GM21576 (cell line): ENCODE results near the gene ELP1.
"Not testable (repeated sequence)": the region's sequence is repeated elsewhere in the genome, so short reads cannot be mapped to it uniquely, and the experiment has no call there.

Experiments
- ATAC-seq: cut with Tn5 transposase; IDR thresholded peaks from one replicate; pipeline ENCODE4 v1.9.1; 2021; ENCODE audit warnings: mild to moderate bottlenecking, moderate library complexity; ENCODE audit not compliant: unreplicated experiment

ELP1 gene

DNA sequence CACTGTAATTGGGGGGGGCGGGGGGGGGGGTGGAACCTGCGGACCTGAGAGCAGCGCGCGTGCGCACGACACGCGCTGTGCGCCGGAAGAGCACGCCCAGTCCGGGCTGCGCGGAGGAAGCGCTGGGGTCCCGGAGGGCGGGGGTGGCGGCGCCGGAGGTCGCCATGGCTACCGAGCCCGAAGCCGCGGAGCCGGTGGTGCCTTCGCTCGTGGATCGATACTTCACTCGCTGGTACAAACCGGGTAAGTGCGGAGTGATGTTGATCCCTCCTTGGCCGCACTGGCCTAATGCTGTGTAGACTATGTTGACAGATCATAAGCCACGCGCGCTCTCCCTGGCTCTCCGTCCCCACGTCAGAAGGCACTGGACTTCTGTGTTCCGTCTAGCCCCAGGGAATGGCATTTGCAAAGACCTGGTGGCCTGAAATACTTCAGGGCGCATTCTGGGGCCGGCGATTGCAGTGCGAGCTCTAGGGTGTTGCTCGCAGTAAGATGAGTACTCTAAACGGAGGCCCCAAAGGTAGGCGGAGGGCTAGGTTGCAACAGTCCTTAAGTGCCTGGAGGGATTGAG is 484 bp upstream of the ELP1 start, which contains the start of gene ABITRAM:
Gene ABITRAM (plus strand): TSS at position 78 of the 571 bp plus-strand sequence. CDS start 87 bp downstream, at position 165.
- ATAC-seq, result peak; percentile 79

GRCh38 chr9:108933231-108933717 is 650 bp downstream of the ELP1 start:
- no peak for ATAC-seq

DNA sequence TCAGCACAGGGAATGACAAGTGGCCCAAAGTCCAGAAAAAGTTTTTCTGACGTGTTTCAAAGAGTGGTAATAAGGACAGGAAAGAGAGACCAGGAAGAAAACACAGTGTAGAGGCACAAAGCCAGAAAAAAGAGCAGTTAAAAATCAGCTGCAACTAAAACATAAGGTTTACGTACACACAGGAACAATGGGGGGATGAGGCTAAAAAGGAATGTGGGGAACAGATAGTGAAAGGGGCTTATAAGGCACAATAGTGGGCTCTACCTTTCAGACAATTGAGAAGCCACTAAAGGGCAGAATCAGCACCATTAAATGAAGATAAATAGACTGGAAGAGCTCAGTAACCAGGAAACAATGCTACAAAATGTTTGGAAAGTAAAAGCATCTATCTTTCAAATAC is 5.5 kb downstream of the ELP1 start:
- ATAC-seq, result no peak

DNA sequence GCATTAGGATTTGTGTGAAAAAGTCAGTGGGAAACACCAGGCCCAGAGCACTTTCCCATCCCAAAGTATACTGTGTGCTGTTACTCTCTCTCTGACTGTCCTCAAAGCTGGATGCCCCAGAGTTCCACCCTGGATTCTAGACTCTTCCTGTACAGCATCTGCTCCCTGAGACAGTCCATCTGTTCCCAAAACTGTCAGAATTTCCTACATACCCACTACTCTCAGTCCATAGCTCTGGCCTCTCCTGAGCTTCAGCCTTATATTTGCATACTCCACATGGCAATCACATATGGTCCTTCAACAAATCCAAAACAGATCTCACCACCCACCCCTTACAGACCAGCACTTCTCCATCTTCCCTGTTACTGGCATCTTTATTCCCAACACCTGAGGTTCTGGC is 9.5 kb downstream of the ELP1 start:
- no peak for ATAC-seq

DNA sequence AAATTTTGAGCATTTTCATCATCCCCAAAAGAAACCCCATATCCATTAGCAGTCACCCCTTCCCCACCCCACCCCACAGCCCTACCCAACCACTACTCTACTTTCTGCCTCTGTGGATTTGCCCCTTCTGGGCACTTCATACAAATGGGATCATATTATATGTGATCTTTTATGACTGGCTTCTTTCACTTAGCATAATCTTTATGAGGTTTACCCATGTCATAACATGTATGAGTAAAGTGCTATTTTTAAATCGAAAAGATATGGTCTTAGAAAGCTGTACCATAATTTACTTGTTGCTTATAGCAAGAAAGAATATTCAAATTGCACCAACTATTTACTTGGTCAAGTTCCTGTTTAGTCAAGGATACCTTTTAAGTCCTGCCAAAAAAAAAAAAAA is 12.7 kb downstream of the ELP1 start:
- ATAC-seq, result no peak

GRCh38 chr9:108920401-108920800 is 13.5 kb downstream of the ELP1 start:
- not testable (repeated sequence) for ATAC-seq

GRCh38 chr9:108919517-108919916 is 14.4 kb downstream of the ELP1 start:
- no peak for ATAC-seq

DNA sequence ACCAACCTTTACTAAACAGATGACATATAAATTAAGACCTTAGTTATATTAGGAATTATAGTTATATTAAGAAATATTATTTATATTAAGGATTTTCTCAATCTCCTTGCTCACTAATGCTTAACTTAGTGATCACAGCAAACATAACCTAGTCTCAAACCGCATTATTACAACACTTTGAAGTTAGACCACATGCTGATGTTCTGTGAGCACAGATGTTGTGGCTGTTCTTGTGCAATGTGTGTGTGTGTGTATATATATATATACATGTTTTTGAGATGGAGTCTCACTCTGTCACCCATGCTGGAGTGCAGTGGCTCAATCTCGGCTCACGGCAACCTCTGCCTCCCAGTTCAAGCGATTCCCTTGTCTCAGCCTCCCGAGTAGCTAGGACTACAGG is 20.5 kb downstream of the ELP1 start:
- ATAC-seq, result no peak

- no peak for ATAC-seq
Measured at GRCh38 chr9:108911820-108912219, 22.1 kb downstream of the ELP1 start.

GRCh38 chr9:108910914-108911313 is 23.0 kb downstream of the ELP1 start:
- no peak for ATAC-seq

DNA sequence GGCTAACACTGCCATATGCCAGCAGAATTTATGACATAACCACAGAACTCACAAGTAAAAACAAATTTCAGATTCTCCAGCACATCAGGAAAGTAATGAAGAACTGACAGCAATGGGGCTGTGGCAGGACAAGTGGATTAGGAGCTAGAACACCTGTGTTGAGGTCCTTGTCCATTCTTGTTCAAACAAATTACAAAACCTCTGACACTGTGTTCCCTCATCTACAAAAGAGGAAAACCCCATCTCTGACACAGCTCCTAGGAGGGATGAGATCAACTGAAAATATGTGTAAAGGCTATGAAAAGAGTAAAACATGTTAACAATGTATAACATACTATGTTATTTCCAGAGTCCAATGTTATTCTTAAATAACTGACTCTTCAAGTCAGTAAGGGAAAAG is 23.5 kb downstream of the ELP1 start:
- ATAC-seq, result no peak

DNA sequence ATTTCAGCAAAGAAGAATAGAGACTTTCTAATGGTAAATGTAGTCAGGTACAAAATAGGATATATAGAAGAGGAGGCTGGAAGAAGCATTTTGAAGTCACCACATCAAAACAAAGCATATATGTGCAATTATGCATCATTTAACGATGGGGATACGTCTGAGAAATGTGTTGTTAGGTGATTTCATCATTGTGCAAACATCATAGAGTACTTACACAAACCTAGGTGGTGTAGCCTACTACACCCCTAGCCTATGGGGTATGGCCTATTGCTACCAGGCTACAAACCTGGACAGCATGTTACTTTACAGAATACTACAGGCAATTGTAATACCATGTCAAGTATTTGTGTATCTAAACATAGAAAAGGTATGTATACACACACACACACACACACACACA is 28.4 kb downstream of the ELP1 start:
- no peak for ATAC-seq

GRCh38 chr9:108904161-108904560 is 29.8 kb downstream of the ELP1 start:
- ATAC-seq, result no peak

GRCh38 chr9:108903420-108904103 is 30.4 kb downstream of the ELP1 start:
- ATAC-seq, result no peak

DNA sequence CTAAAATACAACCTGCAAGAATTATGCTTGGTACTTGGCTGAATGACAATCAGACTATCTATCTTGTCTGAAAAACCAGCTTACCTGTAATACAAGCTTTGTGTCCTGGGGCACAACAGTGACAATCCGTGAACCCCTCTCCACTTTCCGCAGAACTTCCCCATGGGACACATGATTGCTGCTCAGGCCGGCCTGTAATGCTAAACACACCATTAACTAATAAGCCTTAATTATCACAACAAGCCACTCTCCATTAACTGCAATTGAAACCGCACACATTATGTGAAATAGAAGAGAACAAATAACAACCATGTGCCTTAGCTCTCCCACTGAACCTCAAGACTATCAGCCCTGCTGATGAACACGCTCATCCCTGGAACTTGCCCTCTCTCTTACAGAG is 33.7 kb downstream of the ELP1 start:
- ATAC-seq, result no peak

- not testable (repeated sequence) for ATAC-seq
Measured at GRCh38 chr9:108899023-108899695, 34.8 kb downstream of the ELP1 start.

DNA sequence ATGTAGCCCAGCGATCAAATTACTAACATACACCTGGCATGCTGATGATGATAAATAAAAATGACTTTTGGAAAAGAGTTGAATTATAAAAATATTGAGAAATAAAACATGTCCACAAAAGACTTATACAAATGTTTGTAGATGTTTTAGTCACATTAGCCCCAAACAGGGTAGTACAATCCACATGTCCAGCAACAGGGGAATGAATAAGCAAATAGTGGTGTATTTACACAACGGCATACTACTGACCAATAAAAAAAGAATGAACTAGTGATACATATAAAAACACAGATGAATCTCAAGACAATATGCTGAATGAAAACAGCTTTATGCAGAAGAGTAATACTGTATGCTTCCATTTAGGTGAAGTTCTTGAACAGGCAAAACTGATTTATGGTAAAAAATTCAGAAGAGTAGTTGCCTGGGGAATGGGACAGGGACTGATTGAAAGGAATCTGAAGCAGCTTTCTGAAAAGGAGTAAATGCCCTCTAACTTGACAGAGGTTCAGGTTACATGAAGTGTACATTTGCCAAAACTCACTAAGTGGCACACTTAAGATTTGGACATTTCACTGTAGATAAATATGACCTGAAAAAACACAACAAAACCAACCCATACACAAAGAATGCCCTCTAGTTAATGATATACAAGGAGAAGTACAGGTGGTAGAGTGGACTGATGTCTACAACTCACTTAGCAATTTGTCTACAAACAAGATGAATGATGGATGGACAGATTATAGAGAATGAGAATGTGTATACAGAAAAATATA is 36.4 kb downstream of the ELP1 start:
- ATAC-seq, result no peak

DNA sequence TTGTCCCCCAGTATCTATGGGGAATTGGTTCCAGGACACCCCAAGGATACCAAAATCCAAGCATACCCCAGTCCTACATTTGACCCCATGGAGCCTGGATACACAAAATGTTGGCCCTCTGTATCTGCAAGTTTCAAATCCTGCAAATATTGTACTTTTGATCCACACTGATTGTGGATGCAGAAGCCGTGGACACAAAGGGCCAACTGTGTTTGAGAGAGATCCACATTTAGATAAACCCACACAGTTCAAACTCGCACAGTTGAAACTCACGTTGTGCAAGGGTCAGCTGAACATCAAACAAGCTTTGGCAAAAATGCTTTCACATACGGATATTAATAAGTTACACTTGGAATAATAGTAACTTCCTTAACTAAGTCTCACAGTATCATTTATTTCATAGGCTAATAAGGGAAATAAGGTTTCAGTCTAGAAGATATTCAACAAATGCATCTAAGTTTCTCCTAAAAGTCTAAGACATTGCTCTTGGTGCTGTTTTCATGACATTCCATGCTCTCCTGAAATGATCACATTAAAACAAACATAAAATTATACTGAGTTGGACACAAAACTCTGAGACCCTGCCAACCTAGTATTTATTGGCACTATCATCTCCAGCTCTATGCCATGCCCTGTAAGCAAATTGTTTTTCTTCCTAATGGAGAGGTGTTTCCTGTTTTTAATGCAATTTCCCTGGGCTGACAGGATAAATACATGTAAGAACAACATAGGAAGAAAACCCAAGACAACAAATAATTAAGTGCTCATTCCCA is 39.5 kb downstream of the ELP1 start:
- ATAC-seq, result no peak

DNA sequence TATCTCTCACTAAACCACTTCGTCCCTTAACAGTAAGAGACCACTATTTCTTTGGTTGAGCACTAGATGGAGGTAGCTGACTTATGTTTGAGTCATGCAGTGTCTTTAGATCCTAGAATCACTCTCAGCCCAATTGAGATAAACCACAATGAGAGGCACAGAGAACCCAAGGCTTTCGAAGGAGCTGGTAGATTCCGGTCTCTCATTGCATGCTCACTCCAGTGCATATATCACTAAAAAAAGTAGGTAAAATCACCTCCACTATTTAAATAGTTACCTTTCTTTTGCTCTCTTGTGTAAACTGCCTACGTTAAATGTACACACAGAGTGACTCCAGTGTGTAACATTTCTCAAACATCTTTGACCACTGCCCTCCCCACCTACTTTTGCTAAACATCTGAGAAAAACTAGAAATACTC is 44.3 kb downstream of the ELP1 start:
- ATAC-seq, result no peak

GRCh38 chr9:108886594-108887271 is 47.2 kb downstream of the ELP1 start:
- not testable (repeated sequence) for ATAC-seq
